WI38 (cell line): Measurements from ENCODE around the gene POGLUT3.

Source experiments
- H3K4me3 ChIP-seq: 2 replicates; pipeline ENCODE4 v1.5.1; 2011; ENCODE audit warnings: low read depth, mild to moderate bottlenecking, control low read depth, low read length
- TF ChIP-seq, protein P1 (sequence below): IDR thresholded peaks from 2 replicates; pipeline ENCODE4 v1.5.1; 2012; ENCODE audit warnings: low read depth, mild to moderate bottlenecking, control low read depth, low read length

POGLUT3 gene

DNA sequence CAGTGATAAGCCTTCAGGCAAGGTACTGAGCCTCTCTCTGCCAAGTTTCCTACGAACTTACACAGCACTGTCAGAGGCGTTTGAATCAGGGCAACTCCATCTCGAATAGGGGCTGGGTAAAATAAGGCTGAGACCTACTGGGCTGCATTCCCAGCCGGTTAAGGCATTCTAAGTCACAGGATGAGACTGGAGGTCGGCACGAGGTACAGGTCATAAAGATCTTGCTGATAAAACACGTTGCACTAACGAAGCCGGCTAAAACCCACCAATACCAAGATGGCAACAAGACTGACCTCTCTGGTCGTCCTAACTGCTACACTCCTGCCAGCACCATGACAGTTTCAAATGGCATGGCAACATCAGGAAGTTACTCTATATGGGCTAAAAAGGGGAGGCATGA lies 20.4 kb upstream of the POGLUT3 start:
- TF ChIP-seq, protein P1, sequence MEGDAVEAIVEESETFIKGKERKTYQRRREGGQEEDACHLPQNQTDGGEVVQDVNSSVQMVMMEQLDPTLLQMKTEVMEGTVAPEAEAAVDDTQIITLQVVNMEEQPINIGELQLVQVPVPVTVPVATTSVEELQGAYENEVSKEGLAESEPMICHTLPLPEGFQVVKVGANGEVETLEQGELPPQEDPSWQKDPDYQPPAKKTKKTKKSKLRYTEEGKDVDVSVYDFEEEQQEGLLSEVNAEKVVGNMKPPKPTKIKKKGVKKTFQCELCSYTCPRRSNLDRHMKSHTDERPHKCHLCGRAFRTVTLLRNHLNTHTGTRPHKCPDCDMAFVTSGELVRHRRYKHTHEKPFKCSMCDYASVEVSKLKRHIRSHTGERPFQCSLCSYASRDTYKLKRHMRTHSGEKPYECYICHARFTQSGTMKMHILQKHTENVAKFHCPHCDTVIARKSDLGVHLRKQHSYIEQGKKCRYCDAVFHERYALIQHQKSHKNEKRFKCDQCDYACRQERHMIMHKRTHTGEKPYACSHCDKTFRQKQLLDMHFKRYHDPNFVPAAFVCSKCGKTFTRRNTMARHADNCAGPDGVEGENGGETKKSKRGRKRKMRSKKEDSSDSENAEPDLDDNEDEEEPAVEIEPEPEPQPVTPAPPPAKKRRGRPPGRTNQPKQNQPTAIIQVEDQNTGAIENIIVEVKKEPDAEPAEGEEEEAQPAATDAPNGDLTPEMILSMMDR, result no peak
- H3K4me3 ChIP-seq, result no peak overlapping the region

DNA sequence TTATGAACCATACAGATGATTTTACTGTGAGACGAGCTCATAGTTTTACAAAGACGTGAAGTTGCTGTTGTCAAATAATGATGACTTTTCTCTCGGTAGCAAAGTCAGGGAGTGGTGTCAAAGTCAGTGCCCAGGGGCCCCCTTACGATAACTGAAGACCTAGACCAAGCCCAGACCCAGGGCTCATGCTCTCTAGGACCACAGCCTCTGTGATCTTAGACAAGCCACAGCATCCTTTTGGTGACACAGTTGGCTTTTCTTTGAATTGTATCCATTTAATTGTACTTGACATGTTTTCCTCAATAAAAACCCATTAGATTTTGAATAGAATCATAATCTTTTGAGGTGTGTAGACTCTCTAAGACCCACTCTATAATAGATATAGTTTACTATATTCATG lies 17.9 kb upstream of the POGLUT3 start:
- TF ChIP-seq, protein P1, result no peak
- H3K4me3 ChIP-seq, result no peak overlapping the region

DNA sequence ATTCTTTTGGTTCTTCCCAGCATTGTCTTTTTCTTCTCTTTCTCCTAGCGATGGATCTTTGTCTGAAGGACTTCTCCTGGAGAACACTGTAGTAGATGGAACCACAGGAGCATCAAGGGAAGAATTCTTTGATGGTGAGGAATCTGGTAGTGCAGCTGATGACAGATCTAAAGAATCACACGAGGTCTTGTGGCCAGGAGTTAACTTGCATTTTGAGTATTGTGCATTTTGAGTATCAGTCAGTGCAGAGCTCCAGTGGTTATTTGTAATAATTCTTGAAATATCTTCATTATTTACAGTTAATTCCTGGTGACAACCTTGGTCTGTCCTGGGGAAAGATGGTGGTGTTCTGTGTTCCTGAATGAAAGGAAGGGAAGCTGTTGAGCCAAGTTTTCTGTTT lies 14.5 kb upstream of the POGLUT3 start:
- TF ChIP-seq, protein P1, result no peak
- no peak overlapping the region for H3K4me3 ChIP-seq

DNA sequence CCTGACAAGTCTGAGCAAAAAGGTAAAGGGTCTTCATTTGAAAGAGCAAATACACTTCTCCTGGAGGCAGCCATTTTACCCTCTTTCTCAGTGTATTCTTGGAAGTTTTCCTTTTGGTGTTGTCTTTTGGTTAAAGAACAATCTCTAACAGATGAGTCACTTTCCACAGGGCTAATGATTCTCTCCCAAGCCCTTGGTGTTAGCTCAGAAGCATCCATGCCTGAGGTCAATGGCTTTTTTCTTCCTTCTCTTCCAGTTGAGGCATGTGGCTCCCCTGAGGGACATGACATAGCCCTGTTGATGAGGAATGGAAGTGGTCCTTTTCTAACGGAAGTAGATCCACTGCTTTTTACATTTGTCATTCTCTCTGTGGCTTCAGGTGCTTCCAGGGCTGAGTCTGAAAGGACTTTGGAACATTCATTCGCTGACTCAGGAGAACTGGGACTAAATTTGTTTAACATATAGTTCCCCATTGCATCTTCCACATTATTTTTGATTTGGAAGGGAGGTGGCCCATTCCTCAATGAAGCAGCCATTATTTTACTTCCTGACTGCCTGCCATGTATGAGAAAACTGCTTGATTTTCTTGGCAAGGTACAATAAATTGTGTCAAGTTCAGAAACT lies 13.8 kb upstream of the POGLUT3 start:
- H3K4me3 ChIP-seq, result no peak overlapping the region
- TF ChIP-seq, protein P1, result no peak

DNA sequence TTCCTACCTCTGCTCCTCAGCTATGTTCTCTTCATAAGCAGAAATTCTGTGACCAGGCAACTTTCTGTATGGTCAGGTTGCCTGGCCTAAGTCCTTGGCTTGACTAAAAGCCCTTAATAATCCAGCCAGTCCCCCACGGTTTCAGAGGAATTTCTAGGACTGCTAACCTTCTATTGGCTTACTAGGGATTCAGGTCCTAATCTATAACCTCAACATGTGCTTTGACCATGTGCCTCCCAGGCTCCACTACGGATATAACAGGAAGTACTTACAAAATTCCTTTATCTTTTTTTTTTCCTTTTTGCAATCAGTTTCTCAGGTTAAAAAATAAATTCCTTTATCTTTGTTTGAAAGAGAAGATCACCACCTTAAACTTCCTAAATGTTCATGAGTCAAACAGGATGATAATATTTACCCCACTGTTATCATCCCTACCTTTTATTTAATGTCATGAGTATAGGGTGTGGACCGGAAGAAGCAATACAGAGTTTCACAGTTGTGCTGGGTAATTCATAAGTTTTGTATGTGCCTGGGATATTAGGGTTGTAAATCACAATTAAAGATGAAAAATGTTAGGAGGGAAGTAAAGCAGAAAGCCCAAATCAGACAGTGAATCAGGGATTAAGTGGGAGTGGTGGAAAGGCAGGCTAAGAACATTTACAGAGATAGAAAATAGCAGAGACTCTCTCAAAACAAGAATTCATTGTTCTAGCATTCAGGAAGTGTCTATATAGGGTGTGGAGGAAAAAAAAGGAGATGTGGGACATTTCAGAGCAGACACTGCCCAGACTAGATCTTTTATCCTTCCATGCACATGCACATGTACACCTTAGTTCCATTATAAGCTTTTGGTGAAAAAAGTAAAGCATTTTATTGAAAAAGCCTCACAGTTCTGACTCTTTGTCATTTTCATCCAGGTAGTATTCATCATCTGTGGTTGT lies 10.7 kb upstream of the POGLUT3 start:
- no peak overlapping the region for H3K4me3 ChIP-seq
- TF ChIP-seq, protein P1, result no peak

DNA sequence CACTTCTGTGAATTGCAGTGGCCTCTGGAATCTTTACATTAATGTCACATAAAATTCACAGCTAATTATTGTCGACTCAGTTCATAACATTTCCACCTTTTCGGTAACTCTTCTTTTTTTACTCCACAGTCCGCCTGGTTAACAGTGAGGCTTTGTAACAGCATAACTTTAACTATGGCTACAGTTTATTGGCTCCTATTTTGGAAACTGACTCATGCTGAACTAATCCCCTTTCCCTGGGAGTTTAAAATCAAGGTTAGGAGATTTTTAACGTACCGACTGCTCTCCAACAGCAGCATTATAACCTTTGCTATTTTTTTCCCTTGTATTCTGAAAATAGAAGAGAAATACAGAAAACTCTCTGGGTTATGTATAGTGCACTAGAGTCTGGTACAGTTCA lies 3.2 kb upstream of the POGLUT3 start:
- TF ChIP-seq, protein P1, result no peak
- H3K4me3 ChIP-seq, result no peak overlapping the region

DNA sequence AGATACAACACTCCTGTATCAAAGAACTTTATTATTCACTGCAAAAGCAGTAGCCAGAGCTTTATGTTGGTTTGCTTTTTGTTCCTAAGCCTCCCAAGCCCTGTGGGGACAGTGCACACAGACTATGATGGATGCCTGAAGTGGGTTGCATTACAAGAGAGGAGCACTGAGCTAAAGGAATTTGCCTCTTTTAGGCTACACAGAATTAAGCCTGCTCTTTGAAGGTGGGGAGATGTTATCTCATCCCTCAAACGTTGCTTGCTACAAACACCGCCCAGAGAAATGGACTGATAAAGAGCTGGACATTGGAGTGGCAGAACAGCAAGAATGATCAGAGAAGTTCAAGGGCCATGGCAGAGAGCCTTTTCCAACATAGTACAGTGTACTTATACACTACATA lies 2.5 kb upstream of the POGLUT3 start:
- no peak overlapping the region for H3K4me3 ChIP-seq
- TF ChIP-seq, protein P1, result no peak
